HEK293 (cell line): ENCODE data around the gene SPA17.

Experiments used
- CTCF ChIP-seq: fragments of 450-650 bp; formaldehyde crosslinking; IDR thresholded peaks from 2 replicates; pipeline ENCODE4 v1.5.1; 2016; ENCODE audit warnings: missing biosample characterization, missing genetic modification characterization
- ELK4 ChIP-seq: IDR thresholded peaks from 2 replicates; pipeline ENCODE4 v1.6.1; 2011; ENCODE audit warnings: mild to moderate bottlenecking, low read depth, low read length, borderline replicate concordance
- HIC1 ChIP-seq: fragments of 450-650 bp; formaldehyde crosslinking; IDR thresholded peaks from 2 replicates; pipeline ENCODE4 v1.5.1; 2016; ENCODE audit warnings: missing biosample characterization, missing genetic modification characterization
- KLF9 ChIP-seq: fragments of 450-650 bp; formaldehyde crosslinking; IDR thresholded peaks from 2 replicates; pipeline ENCODE4 v1.5.1; 2016; ENCODE audit warnings: missing biosample characterization, missing genetic modification characterization, low read depth
- REPIN1 ChIP-seq: fragments of 450-650 bp; formaldehyde crosslinking; IDR thresholded peaks from 2 replicates; pipeline ENCODE4 v1.5.1; 2017; ENCODE audit warnings: missing biosample characterization, missing genetic modification characterization, low read depth
- SP2 ChIP-seq: fragments of 450-650 bp; formaldehyde crosslinking; IDR thresholded peaks from 2 replicates; pipeline ENCODE4 v1.5.1; 2016; ENCODE audit warnings: missing biosample characterization, missing genetic modification characterization
- ZNF777 ChIP-seq: fragments of 450-650 bp; formaldehyde crosslinking; IDR thresholded peaks from 2 replicates; pipeline ENCODE4 v1.5.1; 2017; ENCODE audit warnings: missing biosample characterization, missing genetic modification characterization, borderline replicate concordance

- TF ChIP-seq CTCF (tag by site-specific recombination) (no peak), SP2 (no peak), KLF9 (no peak), ZNF777 (tag by site-specific recombination) (no peak), REPIN1 (tag by site-specific recombination) (no peak), ELK4 (no peak), HIC1 (no peak)
Measured at GRCh38 chr11:124712392-124712791, 38.7 kb downstream of the SPA17 start.
